HG03558 (cell line): ENCODE data around the gene GGTLC1.
"Not testable (repeated sequence)": the region's sequence is repeated elsewhere in the genome, so short reads cannot be mapped to it uniquely, and the experiment has no call there.

Experiments used
- ATAC-seq: cut with Tn5 transposase; IDR thresholded peaks from one replicate; pipeline ENCODE4 v1.9.1; 2021; ENCODE audit warnings: moderate number of reproducible peaks; ENCODE audit not compliant: unreplicated experiment; ENCODE audit errors: extremely low read depth

The GGTLC1 gene

DNA sequence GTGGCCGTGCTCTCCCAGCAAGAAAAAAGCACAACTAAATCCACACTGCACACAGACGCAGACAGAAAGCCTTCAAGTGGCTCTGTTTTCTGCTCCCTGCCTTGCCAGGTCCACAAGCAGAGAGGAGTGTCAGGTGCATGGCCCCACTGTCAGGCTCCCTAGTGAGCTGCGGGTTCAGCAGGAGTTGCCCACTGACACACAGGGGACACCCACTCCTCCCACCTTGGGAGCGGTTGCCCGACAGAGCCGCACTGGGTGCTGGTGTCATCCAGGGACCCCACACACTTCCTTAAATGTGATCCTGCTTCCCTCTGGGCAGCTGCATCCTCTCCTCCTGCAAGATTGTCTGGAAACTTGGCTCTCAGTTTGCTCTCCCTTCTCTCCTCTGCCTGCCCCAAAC is 6.7 kb upstream of the GGTLC1 start:
- ATAC-seq = not testable (repeated sequence)

GRCh38 chr20:23994001-23994633 is 5.5 kb upstream of the GGTLC1 start:
- not testable (repeated sequence) for ATAC-seq

DNA sequence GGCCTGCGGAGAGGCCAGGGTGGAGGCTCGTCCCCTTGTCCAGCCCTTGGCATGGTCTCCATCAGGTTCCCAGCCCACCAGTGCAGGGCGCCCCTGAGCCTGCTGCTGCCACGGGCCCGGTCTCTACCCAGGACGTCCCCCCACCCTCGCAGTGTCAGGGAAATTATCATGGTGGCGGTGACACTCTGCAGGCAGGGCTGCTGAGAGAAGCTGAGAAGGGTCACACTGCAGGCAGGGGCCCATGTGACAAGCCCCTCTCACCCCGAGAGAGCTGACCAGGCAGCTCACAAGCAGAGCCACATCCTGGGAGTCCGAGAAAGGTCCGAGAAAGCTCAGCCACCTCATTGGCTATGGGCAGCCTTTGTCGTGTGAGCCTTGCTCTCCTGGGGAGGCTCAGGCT is 4.9 kb upstream of the GGTLC1 start:
- not testable (repeated sequence) for ATAC-seq

DNA sequence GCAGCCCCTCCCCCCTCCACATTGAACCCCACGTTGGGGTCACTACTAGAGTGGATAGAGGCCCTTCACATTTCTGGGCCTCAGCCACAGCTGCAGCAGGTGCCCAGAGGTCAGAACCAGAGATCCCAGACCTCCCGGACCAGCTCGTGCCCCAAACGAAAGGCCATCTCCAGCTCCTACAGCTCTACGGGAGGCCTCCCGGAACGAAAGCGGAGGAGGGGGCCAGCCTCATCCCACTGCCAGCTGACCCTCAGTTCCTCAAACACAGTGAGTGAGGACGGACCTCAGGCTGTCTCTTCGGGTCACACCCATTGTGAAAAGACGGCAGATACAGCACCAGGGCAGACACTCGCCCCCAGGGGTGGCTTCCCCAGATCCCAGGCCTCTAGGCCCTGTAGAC is 1.7 kb upstream of the GGTLC1 start:
- ATAC-seq = not testable (repeated sequence)

- not testable (repeated sequence) for ATAC-seq
Measured at GRCh38 chr20:23988966-23989365, 387 bp upstream of the GGTLC1 start.

- ATAC-seq = not testable (repeated sequence)
Measured at GRCh38 chr20:23986716-23987115, 1.9 kb downstream of the GGTLC1 start.

DNA sequence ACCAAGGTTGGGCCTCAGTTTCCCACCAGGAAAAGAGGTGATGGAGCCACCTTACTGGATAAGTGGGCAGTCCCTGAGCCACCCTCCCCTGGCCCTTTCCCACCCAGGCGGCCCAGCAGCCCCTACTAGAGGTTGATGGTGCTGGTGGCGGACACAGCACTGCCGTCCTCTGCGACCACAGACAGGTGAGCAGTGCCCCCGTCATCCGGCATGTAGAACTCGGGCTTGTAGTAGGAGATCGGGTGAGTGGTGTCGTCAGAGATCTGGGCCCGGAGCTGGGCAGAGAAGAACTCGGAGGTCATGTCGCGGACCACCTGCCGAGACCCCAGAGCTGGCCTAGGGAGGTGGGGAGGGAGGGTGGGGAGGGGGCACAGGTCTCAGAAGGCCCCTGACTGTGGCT is 2.3 kb downstream of the GGTLC1 start:
- ATAC-seq = not testable (repeated sequence)

GRCh38 chr20:23985790-23986225 is 2.8 kb downstream of the GGTLC1 start:
- ATAC-seq = not testable (repeated sequence)

DNA sequence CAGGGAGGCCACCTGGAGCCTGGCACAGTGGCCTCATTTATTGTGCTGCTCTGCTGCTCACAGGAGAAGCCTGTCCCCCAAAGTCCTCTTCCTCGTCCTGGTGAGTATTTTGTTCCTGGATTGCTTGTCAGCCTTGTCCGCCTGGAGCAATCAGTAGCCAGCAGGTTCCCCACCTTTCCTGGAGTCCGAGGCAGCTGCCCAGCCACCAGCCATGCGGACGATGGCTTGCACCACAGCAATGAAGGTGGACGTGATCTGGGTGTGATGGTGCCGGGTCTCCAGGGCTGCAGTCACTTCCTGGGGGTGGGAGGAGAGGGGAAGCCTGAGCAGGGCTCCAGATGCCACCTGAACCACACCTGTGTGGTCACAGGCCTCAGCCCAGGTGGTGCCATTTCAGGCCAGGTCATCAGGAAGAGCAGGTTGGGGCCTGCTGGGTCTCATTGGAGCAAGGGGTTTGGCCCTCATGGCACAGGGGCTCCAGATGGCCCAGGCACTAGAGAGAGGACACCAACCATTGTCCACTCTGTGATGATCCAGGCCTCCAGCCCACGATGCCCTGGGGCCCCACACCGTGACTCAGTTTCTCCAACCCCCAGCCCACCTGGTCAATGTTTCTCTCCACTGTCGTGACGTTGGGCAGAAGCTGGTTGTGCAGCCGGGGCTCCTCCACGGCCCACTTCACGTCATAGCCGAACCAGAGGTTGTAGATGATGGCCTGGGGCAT is 3.4 kb downstream of the GGTLC1 start:
- not testable (repeated sequence) for ATAC-seq

- ATAC-seq = not testable (repeated sequence)
Measured at GRCh38 chr20:23984476-23985023, 4.0 kb downstream of the GGTLC1 start.

DNA sequence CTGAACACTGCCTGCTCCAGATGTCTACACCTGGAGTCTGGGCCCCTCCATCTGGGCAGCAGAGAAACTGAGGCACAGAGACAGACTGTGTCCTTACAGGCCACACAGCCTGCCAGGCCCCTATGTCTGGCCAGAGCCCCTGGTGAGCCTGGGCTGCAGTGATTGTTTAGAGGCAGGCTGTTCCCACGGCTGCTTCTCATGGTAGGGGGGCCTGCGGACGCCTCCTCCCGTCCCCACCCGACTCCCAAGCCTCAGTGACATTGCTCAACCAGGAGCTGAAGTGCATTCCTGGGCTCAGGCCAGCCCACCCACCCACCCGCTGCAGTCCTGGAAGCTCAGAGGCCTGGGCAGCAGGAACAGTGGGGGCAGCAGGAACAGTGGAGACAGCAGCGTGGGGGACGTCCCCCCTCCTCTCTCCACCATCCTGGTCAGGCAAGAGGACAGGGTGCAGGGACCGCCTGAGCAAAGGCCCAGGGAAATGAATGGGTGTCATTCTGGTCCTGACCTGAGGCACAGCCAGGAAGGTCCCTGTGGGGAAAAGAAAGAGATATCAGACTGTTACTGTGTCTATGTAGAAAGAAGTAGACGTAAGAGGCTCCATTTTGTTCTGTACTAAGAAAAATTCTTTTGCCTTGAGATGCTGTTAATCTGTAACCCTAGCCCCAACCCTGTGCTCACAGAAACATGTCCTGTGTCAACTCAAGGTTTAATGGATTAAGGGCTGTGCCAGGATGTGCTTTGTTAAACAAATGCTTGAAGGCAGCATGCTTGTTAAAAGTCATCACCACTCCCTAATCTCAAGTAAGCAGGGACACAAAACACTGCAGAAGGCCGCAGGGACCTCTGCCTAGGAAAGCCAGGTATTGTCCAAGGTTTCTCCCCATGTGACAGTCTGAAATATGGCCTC is 6.2 kb downstream of the GGTLC1 start:
- ATAC-seq = not testable (repeated sequence)

DNA sequence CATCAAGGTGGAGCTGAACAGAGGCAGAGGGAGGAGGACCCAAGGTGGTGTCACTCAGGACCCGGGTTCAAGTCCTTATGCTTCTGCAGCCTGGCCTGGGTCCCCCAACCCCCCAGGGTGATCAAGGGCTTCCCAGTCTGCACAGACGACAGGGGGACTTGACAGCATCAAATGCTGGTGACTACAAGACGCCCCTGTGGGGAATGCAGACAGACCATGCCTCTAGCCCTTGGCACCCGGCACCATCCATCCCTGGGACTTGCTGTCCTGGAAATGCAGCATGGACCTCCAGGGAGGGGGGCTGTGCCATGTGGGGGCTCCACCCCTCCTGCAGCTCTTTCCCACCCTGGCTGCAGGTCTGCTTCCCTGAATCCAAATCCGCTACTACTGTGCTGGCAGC is 7.1 kb downstream of the GGTLC1 start:
- ATAC-seq = not testable (repeated sequence)

GRCh38 chr20:23981014-23981413 is 7.6 kb downstream of the GGTLC1 start:
- not testable (repeated sequence) for ATAC-seq

- ATAC-seq = not testable (repeated sequence)
Measured at GRCh38 chr20:23979899-23980811, 8.4 kb downstream of the GGTLC1 start.

DNA sequence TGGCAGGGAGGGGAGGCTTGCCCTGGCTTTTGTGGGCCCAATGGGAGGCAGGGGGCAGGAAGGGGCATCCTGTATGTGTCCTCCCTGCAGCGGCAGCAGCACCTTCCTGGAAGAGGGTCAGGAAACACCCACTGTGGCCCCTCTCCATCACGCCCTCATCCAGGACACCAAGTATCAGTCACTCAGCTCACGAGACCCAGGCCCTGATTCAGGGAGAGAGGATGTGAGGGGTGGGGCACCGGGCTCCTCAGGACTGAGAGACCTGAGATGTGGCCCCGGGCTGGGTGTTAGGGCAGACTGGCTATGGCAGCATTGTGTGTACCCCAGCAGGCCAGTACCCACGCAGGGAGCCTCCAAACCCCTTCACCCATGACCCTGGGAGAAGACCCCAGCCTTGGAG is 9.2 kb downstream of the GGTLC1 start:
- ATAC-seq = not testable (repeated sequence)

- ATAC-seq = not testable (repeated sequence)
Measured at GRCh38 chr20:23978457-23978856, 10.1 kb downstream of the GGTLC1 start.

DNA sequence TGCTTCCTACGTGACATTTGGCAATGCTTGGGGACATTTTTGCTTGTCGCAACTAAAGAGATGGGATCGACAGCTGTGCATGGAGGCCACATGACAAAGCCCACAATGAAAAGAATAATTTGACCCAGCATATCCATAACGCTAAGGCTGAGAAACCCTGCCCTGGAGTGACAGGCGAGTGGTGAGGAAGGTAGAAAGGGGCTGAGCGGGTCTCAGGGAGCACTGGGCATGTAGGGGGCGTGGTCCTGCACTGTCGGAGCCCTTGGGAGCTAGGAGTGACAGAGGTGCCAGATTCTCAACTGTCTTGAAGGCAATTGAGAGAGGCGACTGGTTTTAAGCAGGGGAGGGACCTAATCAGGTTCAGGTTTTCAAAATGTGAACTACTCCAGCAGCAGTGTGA is 13.6 kb downstream of the GGTLC1 start:
- no peak for ATAC-seq

DNA sequence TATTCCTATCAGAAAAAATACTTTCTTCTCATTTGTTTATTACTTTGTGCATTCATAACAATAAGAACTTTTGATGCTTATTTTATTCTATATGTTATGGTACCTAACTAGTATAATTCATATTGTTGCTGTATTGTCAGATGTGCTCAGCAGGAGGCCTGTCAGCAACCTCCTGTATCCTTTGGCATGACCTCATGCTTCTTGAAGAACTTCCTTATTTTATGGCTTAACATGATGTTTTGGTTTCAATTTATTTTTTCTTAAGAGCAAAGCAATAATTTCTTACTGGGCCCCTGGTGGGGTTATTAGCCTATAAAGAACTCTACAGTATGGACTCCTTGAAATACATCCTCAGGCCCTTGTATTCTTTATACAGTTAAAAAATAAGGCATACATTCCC is 17.3 kb downstream of the GGTLC1 start:
- ATAC-seq = no peak

- no peak for ATAC-seq
Measured at GRCh38 chr20:23970049-23970448, 18.5 kb downstream of the GGTLC1 start.
